Neuronal stem cell (in vitro differentiated cells): ENCODE measurements around the gene ZBTB20.
"Not testable (repeated sequence)": the region's sequence is repeated elsewhere in the genome, so short reads cannot be mapped to it uniquely, and the experiment has no call there.

ENCODE experiments used
- DNase-seq: peaks from one replicate; pipeline ENCODE4 v3.0.0-alpha.2; 2013; ENCODE audit warnings: low spot score
- H2AFZ ChIP-seq: one replicate; pipeline ENCODE4 v1.6.1; 2013; ENCODE audit warnings: mild to moderate bottlenecking, low read length, inconsistent platforms
- H2AK5ac ChIP-seq: 2 replicates; pipeline ENCODE4 v1.6.1; 2013; ENCODE audit warnings: low read depth, mild to moderate bottlenecking, inconsistent platforms, low read length, moderate library complexity, mixed read lengths
- H2BK120ac ChIP-seq: 2 replicates; pipeline ENCODE4 v1.6.1; 2013; ENCODE audit warnings: low read depth, mild to moderate bottlenecking, inconsistent platforms, low read length, moderate library complexity, mixed read lengths
- H2BK12ac ChIP-seq: one replicate; pipeline ENCODE4 v1.6.1; 2013; ENCODE audit warnings: low read length, inconsistent platforms
- H2BK15ac ChIP-seq: 2 replicates; pipeline ENCODE4 v1.6.1; 2013; ENCODE audit warnings: mild to moderate bottlenecking, low read length, inconsistent platforms, mixed read lengths
- H2BK5ac ChIP-seq: one replicate; pipeline ENCODE4 v1.6.1; 2013; ENCODE audit warnings: inconsistent platforms, mild to moderate bottlenecking, low read length, moderate library complexity
- H3K14ac ChIP-seq: one replicate; pipeline ENCODE4 v1.6.1; 2013; ENCODE audit warnings: low read length, inconsistent platforms
- H3K18ac ChIP-seq: 2 replicates; pipeline ENCODE4 v1.6.1; 2013; ENCODE audit warnings: low read length, inconsistent platforms
- H3K23ac ChIP-seq: 2 replicates; pipeline ENCODE4 v1.6.1; 2013; ENCODE audit warnings: low read depth, mild to moderate bottlenecking, mixed read lengths, low read length, inconsistent platforms; ENCODE audit not compliant: poor library complexity
- H3K27ac ChIP-seq: replicated peaks from 3 replicates; pipeline ENCODE4 v1.5.1; 2013; ENCODE audit warnings: low read length, inconsistent platforms
- H3K27me3 ChIP-seq, 3 experiments: 2 replicates each; pipeline ENCODE4 v1.6.1; 2013; ENCODE audit warnings: low read length in 3 of 3, mild to moderate bottlenecking in 2 of 3, inconsistent platforms in 1 of 3, low read depth in 1 of 3, mixed read lengths in 1 of 3, moderate library complexity in 1 of 3; ENCODE audit not compliant: control insufficient read depth in 3 of 3, insufficient read depth in 3 of 3
- H3K36me3 ChIP-seq, 2 donors: replicated peaks in 1 of 2; 2 replicates each; pipeline ENCODE4 v1.6.1; 2013; ENCODE audit warnings: low read length in 2 of 2; ENCODE audit not compliant: control insufficient read depth in 2 of 2, insufficient read depth in 2 of 2
- H3K4ac ChIP-seq: 2 replicates; pipeline ENCODE4 v1.6.1; 2013; ENCODE audit warnings: inconsistent platforms, mild to moderate bottlenecking, low read length, moderate library complexity
- H3K4me1 ChIP-seq, 2 donors: 1 replicate in 1 of 2; 2 replicates in 1 of 2; pipeline ENCODE4 v1.6.1; 2013; ENCODE audit warnings: low read length in 2 of 2, low read depth in 1 of 2; ENCODE audit not compliant: control insufficient read depth in 2 of 2, insufficient read depth in 1 of 2
- H3K4me2 ChIP-seq: one replicate; pipeline ENCODE4 v1.6.1; 2013; ENCODE audit warnings: mild to moderate bottlenecking, low read length, inconsistent platforms; ENCODE audit not compliant: insufficient read depth, poor library complexity, severe bottlenecking
- H3K4me3 ChIP-seq, 2 donors: 2 replicates each; pipeline ENCODE4 v1.5.1; 2013; ENCODE audit warnings: low read length in 2 of 2, mild to moderate bottlenecking in 2 of 2, inconsistent platforms in 1 of 2, moderate library complexity in 1 of 2
- H3K79me1 ChIP-seq: one replicate; pipeline ENCODE4 v1.6.1; 2013; ENCODE audit warnings: low read depth, mild to moderate bottlenecking, inconsistent platforms, low read length, moderate library complexity
- H3K9ac ChIP-seq: one replicate; pipeline ENCODE4 v1.6.1; 2013; ENCODE audit warnings: mild to moderate bottlenecking, low read depth, low read length, inconsistent platforms; ENCODE audit not compliant: poor library complexity
- H3K9me3 ChIP-seq, 2 donors: replicated peaks in 1 of 2; 2 replicates each; pipeline versions ENCODE3 to v1.6.1; 2013; ENCODE audit warnings: low read length in 2 of 2, mild to moderate bottlenecking in 2 of 2, inconsistent platforms in 1 of 2, low read depth in 1 of 2, mixed read lengths in 1 of 2, moderate library complexity in 1 of 2; ENCODE audit not compliant: control insufficient read depth in 2 of 2, insufficient read depth in 1 of 2
- H4K8ac ChIP-seq: one replicate; pipeline ENCODE4 v1.6.1; 2013; ENCODE audit warnings: low read depth, mild to moderate bottlenecking, inconsistent platforms, low read length, moderate library complexity
- H4K91ac ChIP-seq: one replicate; pipeline ENCODE4 v1.6.1; 2013; ENCODE audit warnings: low read length, low read depth, mild to moderate bottlenecking, inconsistent platforms; ENCODE audit not compliant: poor library complexity
- WGBS, 2 donors: extraction: QIAGEN DNeasy Blood & Tissue Kit; methylation state at CpG; one replicate each; pipeline ENCODE4 v1.1.7; 2013; ENCODE audit warnings: missing lambda C conversion rate in 2 of 2, mixed read lengths in 1 of 2; ENCODE audit not compliant: insufficient read length in 2 of 2, insufficient replicate concordance in 1 of 2; ENCODE audit errors: extremely low coverage in 2 of 2; 5-methylcytosine and 5-hydroxymethylcytosine counted together

Gene ZBTB20

DNA sequence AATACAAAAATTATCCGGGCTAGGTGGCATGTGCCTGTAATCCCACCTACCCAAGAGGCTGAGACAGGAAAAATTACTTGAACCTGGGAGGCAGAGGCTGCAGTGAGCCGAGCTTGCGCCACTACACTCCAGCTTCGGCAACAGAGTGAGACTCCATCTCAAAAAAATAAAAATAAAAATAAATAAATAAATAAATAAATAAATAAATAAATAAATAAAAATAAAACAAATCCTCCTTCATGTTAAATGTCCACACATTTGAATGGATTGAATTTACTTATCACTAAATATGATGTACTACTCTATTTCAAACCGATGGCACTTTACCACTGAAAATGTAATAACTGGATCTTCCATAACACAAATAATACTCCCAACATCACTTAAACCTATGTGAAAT, 36.3 kb downstream of the ZBTB20 start:
- Histone ChIP-seq H2AK5ac (no peak overlapping the region), H3K18ac (no peak overlapping the region), H3K9ac (no peak overlapping the region), H2AFZ (no peak overlapping the region), H4K91ac (no peak overlapping the region), H3K4me3 (no peak overlapping the region), H3K4me2 (no peak overlapping the region), H3K4ac (no peak overlapping the region), H3K9me3 (no peaks in the 10 kb centered on the region), H3K79me1 (no peaks in the 10 kb centered on the region), H4K8ac (no peak overlapping the region), H3K23ac (no peak overlapping the region), H2BK15ac (no peak overlapping the region), H3K4me1 (peaks cover 2 to 4% of the 10 kb centered on the region in 2 donors), H3K36me3 (no peaks in the 10 kb centered on the region), H2BK120ac (no peak overlapping the region), H3K27me3 (no peaks in the 10 kb centered on the region), H3K27ac (no peak overlapping the region), H2BK12ac (no peak overlapping the region), H2BK5ac (no peak overlapping the region), H3K14ac (no peak overlapping the region)
- no CpG with 5 or more reads among the region's 5 CpGs for WGBS, 2 donors
- DNase-seq: no peak

DNA sequence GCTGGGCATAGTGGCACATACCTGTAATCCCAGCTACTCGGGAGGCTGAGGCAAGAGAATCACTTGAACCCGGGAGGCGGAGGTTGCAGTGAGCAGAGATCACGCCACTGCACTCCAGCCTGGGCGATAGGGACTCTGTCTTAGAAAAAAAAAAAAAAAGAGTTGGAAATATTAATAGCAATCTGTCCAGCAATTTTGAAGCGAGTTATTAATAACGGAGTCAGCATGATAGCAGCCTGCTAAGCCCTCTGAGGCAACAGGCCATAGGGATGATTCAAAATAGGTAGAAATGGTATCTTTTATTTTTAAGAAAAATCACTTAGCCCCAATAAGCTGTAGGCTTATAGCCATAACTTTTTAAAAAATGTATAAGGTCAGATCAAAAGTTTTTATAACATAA, 37.0 kb downstream of the ZBTB20 start:
- H3K9ac ChIP-seq, H3K4me1 ChIP-seq, H2AK5ac ChIP-seq, H3K4me3 ChIP-seq, H3K9me3 ChIP-seq, H3K4ac ChIP-seq, DNase-seq, H2BK5ac ChIP-seq, H2BK15ac ChIP-seq, H3K27ac ChIP-seq, H3K14ac ChIP-seq, H4K91ac ChIP-seq, H3K23ac ChIP-seq, H2AFZ ChIP-seq, H3K27me3 ChIP-seq, H3K36me3 ChIP-seq, H4K8ac ChIP-seq, H3K4me2 ChIP-seq, H2BK120ac ChIP-seq, H3K79me1 ChIP-seq, H3K18ac ChIP-seq, H2BK12ac ChIP-seq: not testable (repeated sequence)
- no CpG with 5 or more reads among the region's 7 CpGs for WGBS, 2 donors

DNA sequence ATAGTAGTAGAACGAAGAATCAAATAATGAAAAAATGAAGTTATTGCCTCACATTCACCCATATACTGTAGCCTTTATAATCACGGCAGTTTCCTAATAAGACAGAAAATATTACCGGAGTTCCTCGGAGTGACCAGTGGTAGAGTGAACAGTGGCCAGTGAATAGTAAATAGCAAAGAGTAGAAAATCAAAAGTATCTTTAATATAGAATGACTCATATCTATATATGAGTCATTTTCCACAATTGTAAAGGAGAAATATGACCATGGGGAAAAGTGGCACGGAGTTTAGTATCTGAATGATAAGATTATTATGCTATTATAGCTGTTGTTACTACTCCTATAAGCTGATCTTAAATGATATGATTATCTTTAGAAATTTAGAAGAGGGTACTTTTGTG, 38.5 kb downstream of the ZBTB20 start:
- DNase-seq: no peak
- no CpG with 5 or more reads among the region's 5 CpGs for WGBS, 2 donors
- Histone ChIP-seq H3K79me1 (no peaks in the 10 kb centered on the region), H4K8ac (no peak overlapping the region), H3K4me2 (no peak overlapping the region), H3K36me3 (no peaks in the 10 kb centered on the region), H3K18ac (no peak overlapping the region), H2BK12ac (no peak overlapping the region), H2BK15ac (no peak overlapping the region), H3K14ac (no peak overlapping the region), H2AFZ (no peak overlapping the region), H3K27me3 (no peaks in the 10 kb centered on the region), H3K23ac (no peak overlapping the region), H3K9me3 (peaks cover 0 to 7% of the 10 kb centered on the region in 2 donors), H3K4me3 (no peak overlapping the region), H3K27ac (no peak overlapping the region), H3K9ac (no peak overlapping the region), H3K4ac (no peak overlapping the region), H3K4me1 (peaks cover 2 to 4% of the 10 kb centered on the region in 2 donors), H2AK5ac (no peak overlapping the region), H4K91ac (no peak overlapping the region), H2BK5ac (no peak overlapping the region), H2BK120ac (no peak overlapping the region)

DNA sequence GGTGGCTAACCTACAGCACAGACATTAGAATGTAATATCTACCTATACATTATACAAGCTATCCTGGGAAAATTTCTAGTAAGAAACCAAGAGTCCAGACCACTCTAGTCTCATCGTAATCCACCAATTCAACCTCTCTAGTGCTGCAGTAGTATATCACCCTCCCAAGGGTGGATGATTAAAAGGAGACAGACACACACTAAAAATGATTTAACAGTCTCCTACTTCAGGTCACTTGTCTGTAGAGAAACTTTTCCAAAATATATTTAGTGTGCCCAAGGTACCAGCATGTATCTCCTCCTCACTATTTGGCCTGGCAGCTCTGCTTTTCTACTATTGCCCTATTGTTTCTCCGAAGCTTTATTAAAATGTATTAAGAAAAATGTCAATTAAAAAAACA, 45.0 kb downstream of the ZBTB20 start:
- no peak overlapping the region for H3K23ac ChIP-seq
- H3K9ac ChIP-seq: no peak overlapping the region
- H2BK12ac ChIP-seq: no peak overlapping the region
- H3K14ac ChIP-seq: no peak overlapping the region
- no peak overlapping the region for H2BK120ac ChIP-seq
- no peak overlapping the region for H3K27ac ChIP-seq
- no peak overlapping the region for H3K18ac ChIP-seq
- no peak overlapping the region for H3K4me2 ChIP-seq
- no peak overlapping the region for H4K8ac ChIP-seq
- H2AFZ ChIP-seq: no peak overlapping the region
- no peak overlapping the region for H4K91ac ChIP-seq
- no peak overlapping the region for H2BK5ac ChIP-seq
- no peak overlapping the region for H3K4ac ChIP-seq
- H3K27me3 ChIP-seq: no peaks in the 10 kb centered on the region
- no CpG with 5 or more reads among the region's 2 CpGs for WGBS, 2 donors
- no peak for DNase-seq
- no peak overlapping the region for H3K4me3 ChIP-seq
- H3K36me3 ChIP-seq: no peaks in the 10 kb centered on the region
- H2BK15ac ChIP-seq: no peak overlapping the region
- H3K9me3 ChIP-seq: peaks cover 0 to 7% of the 10 kb centered on the region in 2 donors
- H3K4me1 ChIP-seq: peaks cover 0 to 9% of the 10 kb centered on the region in 2 donors
- no peak overlapping the region for H2AK5ac ChIP-seq
- H3K79me1 ChIP-seq: no peaks in the 10 kb centered on the region
